PC-9 (cell line): ENCODE measurements around the gene ITSN1.

Experiments
- EZH2 ChIP-seq: fragments of 200-600 bp; sonication (generic); IDR thresholded peaks from 2 replicates; pipeline ENCODE4 v1.8.0; 2017; ENCODE audit warnings: antibody characterized with exemption, low read depth
- TF ChIP-seq, protein P1 (sequence below): fragments of 200-600 bp; sonication (generic); conservative IDR thresholded peaks from 2 replicates; pipeline ENCODE4 v1.6.1; 2017; ENCODE audit warnings: mixed run types, antibody characterized with exemption, mild to moderate bottlenecking, moderate library complexity

DNA sequence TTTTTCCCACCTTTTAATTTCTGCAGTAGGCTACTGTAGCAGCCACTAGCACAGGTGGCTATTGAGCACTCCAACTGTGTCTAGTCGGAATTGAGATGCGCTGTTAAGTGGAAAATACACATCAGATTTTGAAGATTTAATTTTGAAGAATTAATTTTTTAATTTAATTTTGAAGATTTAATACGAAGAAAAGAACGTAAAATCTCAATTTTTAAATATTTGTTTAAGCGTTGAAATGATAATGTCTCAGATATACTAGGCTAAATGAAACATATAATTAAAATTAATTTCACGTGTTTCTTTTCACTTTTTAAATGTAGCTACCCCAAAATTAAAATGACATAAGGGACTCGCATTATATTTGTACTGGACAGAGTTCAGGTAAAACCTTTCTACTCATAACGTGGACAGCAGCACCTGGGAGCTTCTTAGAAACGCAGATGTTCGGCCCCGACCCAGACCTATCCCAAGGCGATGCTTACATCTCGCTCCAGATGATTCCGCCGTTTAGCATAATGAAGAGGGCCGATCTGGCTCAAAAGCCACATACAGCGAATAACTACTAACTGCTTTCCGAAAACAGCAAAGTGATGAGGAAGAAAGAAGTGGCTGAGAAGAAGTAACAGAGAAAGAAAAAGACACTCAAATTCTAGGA, 1.5 kb upstream of the ITSN1 start:
- TF ChIP-seq, protein P1, sequence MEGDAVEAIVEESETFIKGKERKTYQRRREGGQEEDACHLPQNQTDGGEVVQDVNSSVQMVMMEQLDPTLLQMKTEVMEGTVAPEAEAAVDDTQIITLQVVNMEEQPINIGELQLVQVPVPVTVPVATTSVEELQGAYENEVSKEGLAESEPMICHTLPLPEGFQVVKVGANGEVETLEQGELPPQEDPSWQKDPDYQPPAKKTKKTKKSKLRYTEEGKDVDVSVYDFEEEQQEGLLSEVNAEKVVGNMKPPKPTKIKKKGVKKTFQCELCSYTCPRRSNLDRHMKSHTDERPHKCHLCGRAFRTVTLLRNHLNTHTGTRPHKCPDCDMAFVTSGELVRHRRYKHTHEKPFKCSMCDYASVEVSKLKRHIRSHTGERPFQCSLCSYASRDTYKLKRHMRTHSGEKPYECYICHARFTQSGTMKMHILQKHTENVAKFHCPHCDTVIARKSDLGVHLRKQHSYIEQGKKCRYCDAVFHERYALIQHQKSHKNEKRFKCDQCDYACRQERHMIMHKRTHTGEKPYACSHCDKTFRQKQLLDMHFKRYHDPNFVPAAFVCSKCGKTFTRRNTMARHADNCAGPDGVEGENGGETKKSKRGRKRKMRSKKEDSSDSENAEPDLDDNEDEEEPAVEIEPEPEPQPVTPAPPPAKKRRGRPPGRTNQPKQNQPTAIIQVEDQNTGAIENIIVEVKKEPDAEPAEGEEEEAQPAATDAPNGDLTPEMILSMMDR: no peak
- no peak for TF ChIP-seq EZH2
